ENCODE results near the gene FAM219A. TPM values are rescaled to one million over a fixed set of nuclear protein-coding genes. Genes with fewer than 3 reads are reported as not detected.

The FAM219A gene, protein sequence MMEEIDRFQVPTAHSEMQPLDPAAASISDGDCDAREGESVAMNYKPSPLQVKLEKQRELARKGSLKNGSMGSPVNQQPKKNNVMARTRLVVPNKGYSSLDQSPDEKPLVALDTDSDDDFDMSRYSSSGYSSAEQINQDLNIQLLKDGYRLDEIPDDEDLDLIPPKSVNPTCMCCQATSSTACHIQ
- 10 to 100 TPM; 19.2 to 20.2 TPM for total RNA-seq

GRCh38 chr9:34458013-34458958 is at the start of gene FAM219A, which contains the start of gene DNAI1:
Gene FAM219A (minus strand): TSS chr9:34458570. CDS start chr9:34458263, 307 bp downstream.
Gene DNAI1 (plus strand): TSS chr9:34458805. CDS start chr9:34459006, 201 bp downstream.
- Histone ChIP-seq H3K4me3 (peak within 1 kb of the TSS; percentile 81), H3K27ac (peak within 1 kb of the TSS; percentile 60 to 78), H3K9me3 (no peaks in the 10 kb centered on the region), H3K36me3 (no peaks in the 10 kb centered on the region), H3K4me1 (ENCODE audit: control insufficient read depth in 1 of 2, low read depth in 2 of 2) (peaks cover 14 to 21% of the 10 kb centered on the region in 2 donors), H3K27me3 (replicated peaks; ENCODE audit: insufficient read depth) (no peaks in the 10 kb centered on the region)
- ATAC-seq (ENCODE audit: insufficient number of reproducible peaks, low FRiP score, low read depth) (peak; percentile 94), DNase-seq (ENCODE audit: low spot score) (peak; percentile 92)
- TF ChIP-seq, protein P1, sequence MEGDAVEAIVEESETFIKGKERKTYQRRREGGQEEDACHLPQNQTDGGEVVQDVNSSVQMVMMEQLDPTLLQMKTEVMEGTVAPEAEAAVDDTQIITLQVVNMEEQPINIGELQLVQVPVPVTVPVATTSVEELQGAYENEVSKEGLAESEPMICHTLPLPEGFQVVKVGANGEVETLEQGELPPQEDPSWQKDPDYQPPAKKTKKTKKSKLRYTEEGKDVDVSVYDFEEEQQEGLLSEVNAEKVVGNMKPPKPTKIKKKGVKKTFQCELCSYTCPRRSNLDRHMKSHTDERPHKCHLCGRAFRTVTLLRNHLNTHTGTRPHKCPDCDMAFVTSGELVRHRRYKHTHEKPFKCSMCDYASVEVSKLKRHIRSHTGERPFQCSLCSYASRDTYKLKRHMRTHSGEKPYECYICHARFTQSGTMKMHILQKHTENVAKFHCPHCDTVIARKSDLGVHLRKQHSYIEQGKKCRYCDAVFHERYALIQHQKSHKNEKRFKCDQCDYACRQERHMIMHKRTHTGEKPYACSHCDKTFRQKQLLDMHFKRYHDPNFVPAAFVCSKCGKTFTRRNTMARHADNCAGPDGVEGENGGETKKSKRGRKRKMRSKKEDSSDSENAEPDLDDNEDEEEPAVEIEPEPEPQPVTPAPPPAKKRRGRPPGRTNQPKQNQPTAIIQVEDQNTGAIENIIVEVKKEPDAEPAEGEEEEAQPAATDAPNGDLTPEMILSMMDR (IDR thresholded peaks at IDR 0.05), result no peak

DNA sequence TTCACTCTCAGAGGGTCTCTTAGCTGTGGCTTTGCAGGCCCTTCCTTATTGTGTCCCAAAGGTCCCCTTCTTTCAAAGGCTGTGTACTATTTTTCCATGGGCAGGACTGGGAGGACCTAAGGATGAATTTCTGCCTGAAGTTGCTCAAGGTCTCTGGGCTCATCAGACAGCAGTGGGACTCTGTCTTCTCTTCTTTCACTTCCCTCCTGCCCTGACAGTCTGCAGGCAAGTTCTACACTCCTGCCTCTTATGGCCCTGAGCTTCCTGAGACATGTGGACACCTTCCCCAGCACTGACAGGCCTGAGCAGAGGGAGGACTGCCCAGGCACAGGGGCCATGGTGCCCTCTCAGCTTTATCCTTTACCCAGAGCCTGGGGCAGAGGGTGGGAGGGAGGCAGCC is 49.6 kb upstream of the FAM219A start:
- DNase-seq (ENCODE audit: low spot score), result no peak
- Histone ChIP-seq H3K9me3 (no peaks in the 10 kb centered on the region), H3K4me1 (ENCODE audit: control insufficient read depth in 1 of 2, low read depth in 2 of 2) (peaks cover 3 to 7% of the 10 kb centered on the region in 2 donors), H3K36me3 (no peaks in the 10 kb centered on the region), H3K27me3 (replicated peaks; ENCODE audit: insufficient read depth) (no peaks in the 10 kb centered on the region), H3K27ac (no peak overlapping the region), H3K4me3 (no peak overlapping the region)
- ATAC-seq (ENCODE audit: insufficient number of reproducible peaks, low FRiP score, low read depth), result no peak
- TF ChIP-seq, protein P1 (IDR thresholded peaks at IDR 0.05), result no peak

GRCh38 chr9:34507556-34507955 is 49.2 kb upstream of the FAM219A start:
- Histone ChIP-seq H3K27me3 (replicated peaks; ENCODE audit: insufficient read depth) (no peaks in the 10 kb centered on the region), H3K9me3 (no peaks in the 10 kb centered on the region), H3K4me1 (ENCODE audit: control insufficient read depth in 1 of 2, low read depth in 2 of 2) (peaks cover 7 to 11% of the 10 kb centered on the region in 2 donors), H3K27ac (no peak overlapping the region), H3K36me3 (no peaks in the 10 kb centered on the region), H3K4me3 (no peak overlapping the region)
- TF ChIP-seq, protein P1 (IDR thresholded peaks at IDR 0.05), result no peak
- no peak for ATAC-seq (ENCODE audit: insufficient number of reproducible peaks, low FRiP score, low read depth)
- no peak for DNase-seq (ENCODE audit: low spot score)

- Histone ChIP-seq H3K27ac (no peak overlapping the region), H3K27me3 (replicated peaks; ENCODE audit: insufficient read depth) (no peaks in the 10 kb centered on the region), H3K4me1 (ENCODE audit: control insufficient read depth in 1 of 2, low read depth in 2 of 2) (peaks cover 16 to 20% of the 10 kb centered on the region in 2 donors), H3K9me3 (no peaks in the 10 kb centered on the region), H3K4me3 (no peak overlapping the region), H3K36me3 (no peaks in the 10 kb centered on the region)
- TF ChIP-seq, protein P1 (IDR thresholded peaks at IDR 0.05), result no peak
- ATAC-seq (ENCODE audit: insufficient number of reproducible peaks, low FRiP score, low read depth) (no peak), DNase-seq (ENCODE audit: low spot score) (no peak)
These were observed 48.3 kb upstream of the FAM219A start for GRCh38 chr9:34506623-34507022.
